ENCODE measurements around the gene IRF3.

The IRF3 gene

GRCh38 chr19:49655570-49656455 is 9.8 kb downstream of the IRF3 start:
- no peak for DNase-seq (ENCODE audit: low read depth)
- TF ChIP-seq CTCF (conservative IDR thresholded peaks at IDR 0.05; ENCODE audit: control insufficient read depth, insufficient read depth, low read depth, low read length) = no peak
- H3K4me3 ChIP-seq (ENCODE audit: control insufficient read depth, low read depth, low read length) = no peak overlapping the region

GRCh38 chr19:49654581-49654980 is 11.1 kb downstream of the IRF3 start:
- DNase-seq (ENCODE audit: low read depth) = no peak
- TF ChIP-seq CTCF (conservative IDR thresholded peaks at IDR 0.05; ENCODE audit: control insufficient read depth, insufficient read depth, low read depth, low read length) = no peak
- no peak overlapping the region for H3K4me3 ChIP-seq (ENCODE audit: control insufficient read depth, low read depth, low read length)

- no peak overlapping the region for H3K4me3 ChIP-seq (ENCODE audit: control insufficient read depth, low read depth, low read length)
- no peak for TF ChIP-seq CTCF (conservative IDR thresholded peaks at IDR 0.05; ENCODE audit: control insufficient read depth, insufficient read depth, low read depth, low read length)
- no peak for DNase-seq (ENCODE audit: low read depth)
Measured at GRCh38 chr19:49653466-49653806, 12.2 kb downstream of the IRF3 start.

GRCh38 chr19:49652551-49653465 is 12.8 kb downstream of the IRF3 start:
- TF ChIP-seq CTCF (conservative IDR thresholded peaks at IDR 0.05; ENCODE audit: control insufficient read depth, insufficient read depth, low read depth, low read length) = no peak
- no peak for DNase-seq (ENCODE audit: low read depth)
- H3K4me3 ChIP-seq (ENCODE audit: control insufficient read depth, low read depth, low read length) = no peak overlapping the region

- H3K4me3 ChIP-seq (ENCODE audit: control insufficient read depth, low read depth, low read length) = no peak overlapping the region
- no peak for DNase-seq (ENCODE audit: low read depth)
- no peak for TF ChIP-seq CTCF (conservative IDR thresholded peaks at IDR 0.05; ENCODE audit: control insufficient read depth, insufficient read depth, low read depth, low read length)
Measured at GRCh38 chr19:49651820-49652550, 13.7 kb downstream of the IRF3 start.
